ENCODE results near the gene KLHL29.

DNA sequence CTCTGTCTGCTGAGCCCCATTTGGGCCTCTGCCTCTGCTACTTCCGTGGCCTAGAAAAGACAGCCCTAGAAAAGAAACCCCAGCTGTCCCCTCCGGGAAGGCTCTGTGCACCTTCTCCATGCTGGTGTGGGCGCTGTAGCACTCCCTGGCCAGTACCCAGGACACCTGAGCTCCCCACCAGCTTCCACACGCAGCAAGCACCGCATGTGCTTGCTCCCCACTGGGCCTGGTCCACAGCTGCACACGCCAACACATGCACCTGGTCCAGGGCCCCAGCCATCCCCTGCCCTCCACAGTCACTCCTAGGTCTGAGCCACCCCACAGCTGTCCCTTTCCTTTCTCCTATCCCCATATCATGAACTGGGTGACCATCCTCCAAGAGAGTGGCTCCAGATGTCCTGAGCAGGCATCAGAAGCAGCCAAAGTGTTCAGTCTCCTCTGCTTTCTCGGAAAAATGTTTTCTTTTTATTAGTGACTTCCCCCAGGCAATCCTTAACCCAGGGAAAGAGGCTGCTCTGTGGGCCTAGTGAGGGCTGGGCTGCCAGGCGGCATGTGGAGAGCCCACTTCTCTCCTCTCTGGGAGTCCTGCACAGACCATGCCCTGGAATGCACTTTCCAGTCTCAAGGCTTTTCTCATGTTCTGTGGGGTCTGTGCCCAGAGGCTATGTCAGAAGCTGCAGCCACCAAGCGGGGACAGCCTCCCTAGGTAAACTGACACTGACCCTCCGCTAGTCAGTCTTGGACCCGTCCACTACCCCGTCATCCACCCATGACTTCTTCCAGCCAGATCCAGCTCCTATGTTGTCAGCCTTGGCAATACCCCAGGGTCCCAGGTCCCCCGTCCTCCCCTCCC, 133.7 kb downstream of the KLHL29 start:
- TF ChIP-seq EZH2 (IDR thresholded peaks at IDR 0.05): no peak
- no peak for TF ChIP-seq JUND (IDR thresholded peaks at IDR 0.05)
- TF ChIP-seq TCF7L2 (IDR thresholded peaks at IDR 0.05; ENCODE audit: borderline replicate concordance, extremely low read depth, insufficient read depth, insufficient read length): no peak
- no peak for TF ChIP-seq MAX (IDR thresholded peaks at IDR 0.05)
- no peak for TF ChIP-seq REST (IDR thresholded peaks at IDR 0.05; ENCODE audit: low read depth)
- TF ChIP-seq FOSL1 (IDR thresholded peaks at IDR 0.05; ENCODE audit: low read depth): no peak
- TF ChIP-seq CTCF (IDR thresholded peaks at IDR 0.05 in 2 of 3, conservative IDR thresholded peaks at IDR 0.05 in 1 of 3; ENCODE audit: borderline replicate concordance in 1 of 3, insufficient read depth in 1 of 3, low read depth in 2 of 3, low read length in 2 of 3): no peak
